SIG-M5 (cell line): ENCODE results near the gene ZC3H4.
A peak's percentile ranks its signal among the peaks of the same experiment; 100 is the strongest.

Experiments used
- DNase-seq: peaks from one replicate; lab custom pipeline; 2025; lab: John Stamatoyannopoulos, UW

ZC3H4 gene

GRCh38 chr19:47047763-47048405, 65.7 kb downstream of the ZC3H4 start:
- DNase-seq = peak; percentile 56

DNA sequence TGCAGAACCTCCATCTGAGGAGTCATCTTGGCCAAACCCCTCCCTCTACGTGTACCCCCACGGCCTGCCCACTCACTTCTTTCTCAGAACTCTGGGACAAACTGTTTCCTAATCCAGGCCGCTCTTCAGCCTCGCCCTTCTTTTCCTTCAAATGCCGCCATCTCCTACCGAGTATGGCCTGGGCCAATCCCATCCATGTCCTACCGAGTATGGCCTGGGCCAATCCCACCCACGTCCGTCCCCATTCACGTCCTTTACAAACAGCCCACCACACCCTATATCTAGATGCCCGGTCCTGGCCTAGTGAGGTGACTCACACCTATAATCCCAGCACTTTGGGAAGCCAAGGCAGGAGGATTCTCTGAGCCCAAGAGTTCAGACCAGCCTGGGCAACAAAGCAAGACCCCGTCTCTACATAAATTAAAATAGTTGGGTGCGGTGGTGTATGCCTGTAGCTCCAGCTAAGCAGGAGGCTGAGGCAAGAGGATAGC, 66.3 kb downstream of the ZC3H4 start:
- DNase-seq = no peak

GRCh38 chr19:47045867-47046470, 67.6 kb downstream of the ZC3H4 start:
- no peak for DNase-seq

GRCh38 chr19:47044946-47045866, 68.4 kb downstream of the ZC3H4 start:
- DNase-seq = no peak

DNA sequence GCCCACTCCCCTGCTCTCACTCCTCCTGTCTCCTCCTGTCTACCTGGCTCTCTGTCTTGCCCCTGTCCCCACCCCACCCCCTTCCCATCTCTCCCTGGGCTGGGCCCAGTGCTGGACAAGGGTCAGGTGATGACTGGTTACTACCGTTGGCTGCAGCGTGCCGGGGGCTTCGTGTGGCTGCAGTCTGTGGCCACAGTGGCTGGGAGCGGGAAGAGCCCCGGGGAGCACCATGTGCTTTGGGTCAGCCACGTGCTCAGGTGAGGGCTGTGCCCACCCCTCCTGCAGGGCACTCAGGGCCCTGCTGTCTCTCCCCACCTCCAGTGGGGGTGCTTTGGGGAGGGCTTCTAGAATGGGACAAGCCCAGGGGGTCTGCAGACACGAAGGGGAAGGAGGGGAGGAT, 72.7 kb downstream of the ZC3H4 start:
- no peak for DNase-seq

- DNase-seq = no peak
Measured at GRCh38 chr19:47039239-47039874, 74.2 kb downstream of the ZC3H4 start.

DNA sequence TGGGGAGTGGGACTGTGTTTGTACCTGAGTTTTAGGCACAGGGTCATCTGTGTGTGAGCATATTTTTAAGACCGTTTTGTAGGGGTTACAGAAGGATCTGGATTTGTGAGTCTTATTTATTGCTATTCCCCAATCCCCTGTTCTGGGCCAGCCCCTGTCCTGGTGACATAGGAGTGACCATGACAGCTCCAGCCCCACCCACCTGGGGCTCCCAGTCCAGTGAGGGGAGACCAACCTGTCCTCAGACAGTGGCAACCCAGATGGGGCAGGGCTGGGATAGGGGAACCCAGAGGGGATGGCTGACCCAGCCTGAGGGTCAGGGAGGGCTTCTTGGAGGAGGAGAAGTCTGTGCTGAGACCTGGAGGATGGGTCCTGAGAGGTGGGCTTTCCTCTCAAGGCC, 75.8 kb downstream of the ZC3H4 start:
- DNase-seq = no peak

DNA sequence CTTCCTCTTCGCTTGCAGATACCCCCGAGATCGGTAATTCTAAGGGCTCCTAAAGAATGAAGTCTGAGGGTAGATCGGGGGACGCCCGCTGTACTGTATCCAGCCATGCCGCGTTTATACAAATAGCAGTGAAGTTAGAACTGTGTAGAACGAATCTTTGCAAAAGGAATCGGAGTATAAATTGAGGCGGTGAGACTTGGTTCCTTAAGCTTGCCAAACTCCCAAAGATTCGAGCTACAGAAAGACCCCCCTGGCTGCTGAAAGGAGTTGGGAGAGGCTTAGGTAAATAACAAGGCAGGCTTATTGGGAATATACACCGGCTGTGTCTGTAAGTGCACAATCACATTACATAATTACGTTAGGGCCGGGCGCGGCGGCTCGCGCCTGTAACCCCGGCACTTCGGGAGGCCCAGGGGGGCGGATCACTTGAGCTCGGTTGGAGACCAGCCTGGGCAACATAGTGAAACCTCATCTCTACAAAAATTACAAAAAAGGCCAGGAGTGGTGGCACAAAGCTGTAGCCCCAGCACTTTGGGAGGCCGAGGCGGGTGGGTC, 77.4 kb downstream of the ZC3H4 start:
- DNase-seq = no peak

DNA sequence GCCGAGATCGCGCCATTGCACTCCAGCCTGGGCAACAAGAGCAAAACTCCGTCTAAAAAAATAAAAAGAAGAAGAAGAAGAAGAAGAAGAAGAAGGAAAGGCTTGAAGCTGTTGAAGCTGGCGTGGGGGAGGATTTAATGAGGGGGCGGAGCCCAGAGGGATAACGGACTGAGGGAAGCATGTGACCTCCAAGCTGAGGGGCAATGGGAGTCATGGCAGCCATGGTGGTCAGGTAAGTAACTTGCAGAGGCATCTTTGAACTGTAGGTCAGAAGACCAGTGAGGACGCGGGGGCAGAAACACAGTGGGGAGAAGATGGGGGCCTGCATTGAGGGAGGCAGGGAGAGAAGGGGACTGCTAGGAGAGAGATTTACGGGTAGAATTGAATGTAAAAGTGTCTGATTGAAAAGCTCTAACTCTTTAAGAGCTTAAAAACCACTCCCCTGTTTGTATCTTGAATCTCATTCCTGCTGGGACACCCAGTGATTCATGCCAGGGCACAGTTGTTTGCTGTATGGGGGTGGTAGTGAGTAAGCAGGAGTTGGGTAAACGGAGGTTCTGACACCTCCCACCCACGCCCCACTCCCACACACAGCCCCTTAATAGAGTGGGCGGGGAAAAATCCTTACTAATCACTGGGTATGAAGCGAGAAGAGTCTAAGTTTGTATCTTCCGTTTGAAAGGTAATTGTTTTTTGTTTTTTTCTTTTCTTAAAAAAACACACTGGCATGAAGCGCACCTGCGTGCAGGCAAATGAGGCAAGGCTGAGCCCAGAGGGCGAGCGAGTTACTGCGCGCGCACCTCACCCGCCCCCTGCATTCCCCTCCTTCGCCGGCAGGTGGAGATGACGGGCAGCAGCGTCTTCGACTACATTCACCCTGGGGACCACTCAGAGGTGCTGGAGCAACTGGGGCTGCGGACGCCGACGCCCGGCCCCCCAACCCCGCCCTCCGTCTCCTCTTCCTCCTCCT, 78.2 kb downstream of the ZC3H4 start:
- DNase-seq = peak; percentile 16

DNA sequence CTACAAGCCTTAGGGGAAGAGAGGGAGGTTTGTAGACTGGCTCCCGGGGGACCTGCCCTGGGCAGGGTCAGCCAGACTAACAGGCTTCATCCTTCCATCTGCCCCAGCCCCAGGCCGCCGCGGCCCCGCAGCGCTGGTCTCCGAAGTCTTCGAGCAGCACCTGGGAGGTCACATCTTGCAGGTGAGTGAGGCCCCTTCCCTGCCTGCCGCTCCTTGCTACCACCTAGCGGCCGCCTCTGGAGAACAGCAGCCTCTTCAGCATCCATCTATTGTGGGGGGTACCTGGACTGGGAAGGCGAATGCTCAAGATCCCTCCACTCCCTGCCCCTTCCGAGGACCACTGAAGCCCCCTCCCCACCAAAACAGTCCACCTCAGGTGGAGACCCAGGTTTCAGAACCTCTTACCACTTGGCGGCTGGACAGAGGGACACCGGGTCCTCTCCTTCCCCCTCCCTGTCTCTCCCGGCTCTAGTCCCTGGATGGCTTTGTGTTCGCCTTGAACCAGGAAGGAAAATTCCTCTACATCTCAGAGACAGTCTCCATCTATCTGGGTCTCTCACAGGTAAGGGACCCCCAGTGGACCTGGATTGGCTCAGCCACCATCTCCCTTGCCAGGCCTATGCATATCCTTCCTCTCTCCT, 81.3 kb downstream of the ZC3H4 start:
- DNase-seq = no peak

- no peak for DNase-seq
Measured at GRCh38 chr19:47028195-47028601, 85.4 kb downstream of the ZC3H4 start.

DNA sequence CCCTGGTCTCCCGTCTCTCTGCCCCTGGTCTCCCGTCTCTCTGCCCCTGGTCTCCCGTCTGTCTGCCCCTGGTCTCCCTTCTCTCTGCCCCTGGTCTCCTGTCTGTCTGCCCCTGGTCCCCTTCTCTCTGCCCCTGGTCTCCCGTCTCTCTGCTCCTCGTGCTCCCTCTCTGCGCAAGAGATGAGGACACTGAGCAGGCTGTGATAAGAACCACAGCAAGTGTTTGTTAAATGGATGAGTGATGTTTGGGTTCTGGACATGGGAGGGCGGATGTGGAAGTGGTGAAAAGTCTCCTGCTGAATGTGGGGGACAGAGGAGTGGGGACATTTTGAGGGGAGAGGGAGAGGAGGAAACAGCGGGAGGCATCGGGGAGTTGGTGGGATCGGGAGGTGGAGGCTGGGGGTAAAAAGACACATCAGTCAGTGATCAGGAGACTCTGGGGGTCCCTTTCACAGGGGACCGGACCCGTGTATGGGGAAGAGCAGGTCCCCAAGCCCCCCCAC, 85.9 kb downstream of the ZC3H4 start:
- no peak for DNase-seq

DNA sequence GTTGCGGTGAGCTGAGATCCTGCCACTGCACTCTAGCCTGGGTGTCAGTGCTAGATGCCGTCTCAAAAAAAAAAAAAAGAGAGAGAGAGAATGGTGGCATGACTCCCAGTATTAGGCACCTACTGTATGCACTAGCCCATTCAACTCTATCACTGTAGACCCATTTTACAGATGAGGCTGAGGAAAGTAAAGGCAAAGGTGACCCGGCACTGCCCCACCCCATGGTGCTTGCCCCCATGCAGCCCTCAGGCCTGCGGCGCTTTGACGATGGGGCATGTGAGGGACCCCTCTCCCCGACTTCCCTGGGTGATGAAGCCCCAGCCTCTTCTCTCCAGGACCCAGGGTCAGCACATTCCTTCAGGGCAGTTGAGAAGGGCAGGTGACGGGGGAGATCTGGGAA, 86.7 kb downstream of the ZC3H4 start:
- DNase-seq = no peak

GRCh38 chr19:47026156-47026555, 87.4 kb downstream of the ZC3H4 start:
- no peak for DNase-seq

DNA sequence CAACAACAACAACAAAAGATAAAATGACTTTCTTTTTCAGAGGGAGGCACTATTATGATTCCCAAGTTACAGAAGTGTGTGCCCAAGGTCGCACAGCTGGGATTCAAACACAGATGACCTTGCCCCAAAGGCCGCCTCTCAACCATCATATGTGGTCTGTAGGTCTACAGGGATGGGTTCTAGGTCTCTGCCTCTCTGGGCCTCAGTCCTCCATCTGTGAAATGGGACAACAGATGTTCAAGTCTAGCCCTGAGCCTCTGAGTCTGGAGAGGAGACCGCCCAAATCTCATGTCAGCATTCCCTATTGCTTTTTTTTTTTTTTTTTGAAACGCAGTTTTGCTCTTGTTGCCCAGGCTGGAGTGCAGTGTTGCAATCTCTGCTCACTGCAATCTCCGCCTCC, 89.1 kb downstream of the ZC3H4 start:
- DNase-seq = no peak

DNA sequence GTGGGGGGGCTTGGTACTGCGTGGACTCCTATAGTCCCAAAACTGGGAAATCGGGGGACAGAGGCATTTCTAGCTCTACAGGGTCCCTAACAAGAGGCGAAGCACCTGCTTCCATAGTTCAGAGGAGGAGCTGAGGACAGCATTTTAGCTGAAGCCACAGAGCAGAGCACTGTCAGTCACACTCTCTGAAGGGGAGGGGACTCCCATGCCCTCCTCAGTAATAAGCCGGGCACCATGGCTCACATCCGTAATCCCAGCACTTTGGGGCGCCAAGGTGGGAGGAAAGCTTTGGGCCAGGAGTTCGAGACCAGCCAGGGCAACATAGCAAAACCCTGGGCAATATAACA, 90.2 kb downstream of the ZC3H4 start:
- DNase-seq = no peak

- no peak for DNase-seq
Measured at GRCh38 chr19:47022541-47023447, 90.8 kb downstream of the ZC3H4 start.

DNA sequence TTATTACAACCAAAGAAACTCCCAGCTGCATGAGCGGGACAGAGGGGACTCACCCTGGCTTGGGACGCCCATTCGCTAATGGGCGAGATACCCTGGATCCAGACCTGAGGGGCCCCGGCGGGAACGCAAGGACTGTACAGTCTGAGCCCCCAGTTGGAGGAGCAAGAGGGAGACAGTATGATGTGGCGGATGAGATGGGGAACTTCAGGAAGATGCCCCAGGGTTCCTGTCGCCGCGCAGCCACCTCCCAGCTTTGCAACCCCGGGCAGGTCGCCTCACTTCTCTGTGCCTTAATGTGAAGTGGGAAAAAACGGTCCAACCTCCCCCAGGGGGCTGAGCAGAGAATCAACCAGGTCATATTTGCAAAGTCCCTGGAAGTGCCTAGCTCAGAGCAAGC, 91.4 kb downstream of the ZC3H4 start:
- DNase-seq = no peak

GRCh38 chr19:47021536-47022139, 91.9 kb downstream of the ZC3H4 start:
- no peak for DNase-seq
